Trophoblast cell (in vitro differentiated cells and primary cell): ENCODE data around the gene HS3ST5.

Experiments
- DNase-seq, 2 donors: peaks; one replicate each; pipeline ENCODE4 v3.0.0-alpha.2; 2016
- H2AFZ ChIP-seq: 2 replicates; pipeline ENCODE4 v1.6.1; 2013; ENCODE audit warnings: low read length, moderate library complexity, mild to moderate bottlenecking; ENCODE audit not compliant: insufficient read depth, poor library complexity
- H2AK5ac ChIP-seq: 2 replicates; pipeline ENCODE4 v1.6.1; 2013; ENCODE audit warnings: mild to moderate bottlenecking, low read length
- H2BK120ac ChIP-seq: 2 replicates; pipeline ENCODE4 v1.6.1; 2013; ENCODE audit warnings: low read length, mild to moderate bottlenecking, moderate library complexity; ENCODE audit not compliant: insufficient read depth, poor library complexity
- H2BK12ac ChIP-seq: 2 replicates; pipeline ENCODE4 v1.6.1; 2013; ENCODE audit warnings: mild to moderate bottlenecking, low read length, moderate library complexity
- H2BK5ac ChIP-seq: 2 replicates; pipeline ENCODE4 v1.6.1; 2013; ENCODE audit warnings: low read length, low read depth, moderate library complexity, mild to moderate bottlenecking; ENCODE audit not compliant: poor library complexity
- H3K14ac ChIP-seq: 2 replicates; pipeline ENCODE4 v1.6.1; 2013; ENCODE audit warnings: mild to moderate bottlenecking, low read length
- H3K18ac ChIP-seq: 2 replicates; pipeline ENCODE4 v1.6.1; 2013; ENCODE audit warnings: mild to moderate bottlenecking, low read length
- H3K23ac ChIP-seq: 2 replicates; pipeline ENCODE4 v1.6.1; 2013; ENCODE audit warnings: low read length
- H3K27ac ChIP-seq: 2 replicates; pipeline ENCODE4 v1.5.1; 2013; ENCODE audit warnings: low read depth, mild to moderate bottlenecking, inconsistent platforms, low read length, moderate library complexity
- H3K27me3 ChIP-seq: 2 replicates; pipeline ENCODE4 v1.6.1; 2013; ENCODE audit warnings: inconsistent platforms, mild to moderate bottlenecking, low read length, moderate library complexity; ENCODE audit not compliant: insufficient read depth
- H3K36me3 ChIP-seq, 2 experiments: 1 replicate in 1 of 2; 2 replicates in 1 of 2; pipeline ENCODE4 v1.6.1; 2013; ENCODE audit warnings: low read length in 2 of 2, mild to moderate bottlenecking in 2 of 2, moderate library complexity in 1 of 2; ENCODE audit not compliant: insufficient read depth in 2 of 2, control insufficient read depth in 1 of 2
- H3K4ac ChIP-seq: 2 replicates; pipeline ENCODE4 v1.6.1; 2013; ENCODE audit warnings: low read depth, mild to moderate bottlenecking, low read length, moderate library complexity
- H3K4me1 ChIP-seq, 2 experiments: 1 replicate in 1 of 2; 2 replicates in 1 of 2; pipeline ENCODE4 v1.6.1; 2013; ENCODE audit warnings: low read length in 2 of 2, mild to moderate bottlenecking in 2 of 2, moderate library complexity in 1 of 2; ENCODE audit not compliant: insufficient read depth in 2 of 2, control insufficient read depth in 1 of 2
- H3K4me2 ChIP-seq: 2 replicates; pipeline ENCODE4 v1.6.1; 2013; ENCODE audit warnings: inconsistent platforms, mild to moderate bottlenecking, low read length, moderate library complexity
- H3K4me3 ChIP-seq: 2 replicates; pipeline ENCODE4 v1.5.1; 2013; ENCODE audit warnings: mild to moderate bottlenecking, low read depth, low read length, inconsistent platforms
- H3K79me1 ChIP-seq: one replicate; pipeline ENCODE4 v1.6.1; 2013; ENCODE audit warnings: low read length
- H3K79me2 ChIP-seq: 2 replicates; pipeline ENCODE4 v1.6.1; 2013; ENCODE audit warnings: low read length, mild to moderate bottlenecking; ENCODE audit not compliant: control insufficient read depth, insufficient read depth, poor library complexity
- H3K9ac ChIP-seq: 2 replicates; pipeline ENCODE4 v1.6.1; 2013; ENCODE audit warnings: mild to moderate bottlenecking, low read length
- H3K9me3 ChIP-seq: 2 replicates; pipeline ENCODE4 v1.6.1; 2013; ENCODE audit warnings: low read depth, mild to moderate bottlenecking, control low read depth, inconsistent platforms, low read length; ENCODE audit not compliant: insufficient read depth
- H4K12ac ChIP-seq: 2 replicates; pipeline ENCODE4 v1.6.1; 2013; ENCODE audit warnings: low read depth, mild to moderate bottlenecking, low read length, moderate library complexity
- H4K8ac ChIP-seq: 2 replicates; pipeline ENCODE4 v1.6.1; 2013; ENCODE audit warnings: low read depth, mild to moderate bottlenecking, low read length, moderate library complexity
- H4K91ac ChIP-seq: one replicate; pipeline ENCODE4 v1.6.1; 2013; ENCODE audit warnings: low read depth, mild to moderate bottlenecking, low read length, moderate library complexity
- WGBS: extraction: QIAGEN DNeasy Blood & Tissue Kit; methylation state at CpG from one replicate; pipeline ENCODE4 v1.1.7; 2013; ENCODE audit warnings: missing lambda C conversion rate; ENCODE audit not compliant: insufficient read length, insufficient coverage; ENCODE audit errors: extremely low coverage; 5-methylcytosine and 5-hydroxymethylcytosine counted together

HS3ST5 gene

GRCh38 chr6:114194362-114195026, 148.3 kb downstream of the HS3ST5 start:
- no peaks in the 10 kb centered on the region for H3K27me3 ChIP-seq
- no peak overlapping the region for H3K4me3 ChIP-seq
- H3K36me3 ChIP-seq, result no peaks in the 10 kb centered on the region
- H3K79me2 ChIP-seq, result no peaks in the 10 kb centered on the region
- DNase-seq, result no peak
- WGBS, result no CpG with 5 or more reads among the region's 4 CpGs
- H4K8ac ChIP-seq, result no peak overlapping the region
- H3K23ac ChIP-seq, result no peak overlapping the region
- H3K79me1 ChIP-seq, result no peaks in the 10 kb centered on the region
- no peak overlapping the region for H3K14ac ChIP-seq
- H3K18ac ChIP-seq, result no peak overlapping the region
- H4K91ac ChIP-seq, result no peak overlapping the region
- no peak overlapping the region for H4K12ac ChIP-seq
- H2AK5ac ChIP-seq, result no peak overlapping the region
- no peak overlapping the region for H3K4me2 ChIP-seq
- no peaks in the 10 kb centered on the region for H3K9me3 ChIP-seq
- no peak overlapping the region for H3K4ac ChIP-seq
- H2BK5ac ChIP-seq, result no peak overlapping the region
- no peak overlapping the region for H3K9ac ChIP-seq
- no peak overlapping the region for H3K27ac ChIP-seq
- no peak overlapping the region for H2BK120ac ChIP-seq
- H3K4me1 ChIP-seq, result peaks cover 3 to 8% of the 10 kb centered on the region in 2 experiments
- H2BK12ac ChIP-seq, result no peak overlapping the region
- H2AFZ ChIP-seq, result no peak overlapping the region

- Histone ChIP-seq H3K9me3 (no peaks in the 10 kb centered on the region), H2AFZ (no peak overlapping the region), H4K12ac (no peak overlapping the region), H2BK12ac (no peak overlapping the region), H3K79me2 (no peaks in the 10 kb centered on the region), H3K79me1 (no peaks in the 10 kb centered on the region), H3K14ac (no peak overlapping the region), H2BK5ac (no peak overlapping the region), H3K9ac (no peak overlapping the region), H3K27ac (no peak overlapping the region), H3K4ac (no peak overlapping the region), H3K18ac (no peak overlapping the region), H3K4me1 (no peaks in the 10 kb centered on the region), H3K27me3 (no peaks in the 10 kb centered on the region), H3K4me3 (no peak overlapping the region), H2AK5ac (no peak overlapping the region), H3K36me3 (no peaks in the 10 kb centered on the region), H4K8ac (no peak overlapping the region), H3K4me2 (no peak overlapping the region), H4K91ac (no peak overlapping the region), H3K23ac (no peak overlapping the region), H2BK120ac (no peak overlapping the region)
- no peak for DNase-seq
- WGBS, result no CpG with 5 or more reads among the region's 4 CpGs
Measured at GRCh38 chr6:114187563-114187962, 155.3 kb downstream of the HS3ST5 start.

GRCh38 chr6:114181664-114182063, 161.2 kb downstream of the HS3ST5 start:
- Histone ChIP-seq H3K14ac (no peak overlapping the region), H3K4me2 (no peak overlapping the region), H2AK5ac (no peak overlapping the region), H2BK120ac (no peak overlapping the region), H3K79me2 (no peaks in the 10 kb centered on the region), H3K79me1 (no peaks in the 10 kb centered on the region), H3K4me1 (no peaks in the 10 kb centered on the region), H3K4me3 (no peak overlapping the region), H3K27me3 (no peaks in the 10 kb centered on the region), H3K9me3 (no peaks in the 10 kb centered on the region), H3K18ac (no peak overlapping the region), H2BK12ac (no peak overlapping the region), H3K36me3 (no peaks in the 10 kb centered on the region), H2AFZ (no peak overlapping the region), H3K9ac (no peak overlapping the region), H4K12ac (no peak overlapping the region), H3K27ac (no peak overlapping the region), H4K91ac (no peak overlapping the region), H4K8ac (no peak overlapping the region), H3K4ac (no peak overlapping the region), H2BK5ac (no peak overlapping the region), H3K23ac (no peak overlapping the region)
- DNase-seq, result no peak
- WGBS, result no CpG with 5 or more reads among the region's 3 CpGs

DNA sequence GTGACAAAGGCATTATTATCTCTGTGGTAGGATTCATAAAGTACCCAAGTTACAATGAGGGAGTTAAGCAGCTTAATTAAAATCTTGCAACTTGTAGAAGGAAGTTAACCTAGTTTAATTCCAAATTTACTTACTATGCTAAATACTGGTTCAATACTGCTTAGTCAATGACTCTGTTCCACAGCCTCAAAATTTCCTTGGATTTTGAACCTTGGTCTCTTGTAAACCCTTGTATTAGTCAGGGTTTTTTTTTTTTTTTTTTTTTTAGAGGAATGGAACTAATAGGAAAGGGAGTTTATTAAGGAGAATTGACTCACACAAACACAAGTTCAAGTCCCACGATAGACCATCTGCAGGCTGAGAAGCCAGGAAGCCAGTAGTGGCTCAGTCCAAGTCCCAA, 163.4 kb downstream of the HS3ST5 start:
- H3K4me2 ChIP-seq, result no peak overlapping the region
- H2AK5ac ChIP-seq, result no peak overlapping the region
- H3K4ac ChIP-seq, result no peak overlapping the region
- no peak overlapping the region for H3K23ac ChIP-seq
- no peaks in the 10 kb centered on the region for H3K27me3 ChIP-seq
- no peak overlapping the region for H3K27ac ChIP-seq
- no peak overlapping the region for H3K14ac ChIP-seq
- H3K9me3 ChIP-seq, result no peaks in the 10 kb centered on the region
- H2BK12ac ChIP-seq, result no peak overlapping the region
- H3K4me3 ChIP-seq, result no peak overlapping the region
- H3K79me1 ChIP-seq, result no peaks in the 10 kb centered on the region
- H4K8ac ChIP-seq, result no peak overlapping the region
- H3K36me3 ChIP-seq, result no peaks in the 10 kb centered on the region
- H3K18ac ChIP-seq, result no peak overlapping the region
- WGBS, result no CpG with 5 or more reads among the region's 1 CpG
- H3K9ac ChIP-seq, result no peak overlapping the region
- no peak overlapping the region for H4K12ac ChIP-seq
- no peak overlapping the region for H2BK5ac ChIP-seq
- no peak overlapping the region for H2AFZ ChIP-seq
- no peak overlapping the region for H2BK120ac ChIP-seq
- H3K4me1 ChIP-seq, result no peaks in the 10 kb centered on the region
- no peak overlapping the region for H4K91ac ChIP-seq
- no peak for DNase-seq
- H3K79me2 ChIP-seq, result no peaks in the 10 kb centered on the region
